ENCODE measurements around the gene CCDC57.

The CCDC57 gene

GRCh38 chr17:82235056-82235774, 22.6 kb upstream of the CCDC57 start:
- Histone ChIP-seq H3K9me3 (ENCODE audit: control insufficient read depth in 1 of 2, low read length in 2 of 2) (no peaks in the 10 kb centered on the region), H3K4me3 (ENCODE audit: low read depth in 1 of 2, low read length in 2 of 2) (no peak overlapping the region), H3K36me3 (ENCODE audit: control insufficient read depth in 1 of 2, insufficient read depth in 2 of 2, low read length in 2 of 2) (peaks cover 0 to 19% of the 10 kb centered on the region in 2 donors), H3K4me1 (ENCODE audit: control insufficient read depth in 1 of 2, insufficient read depth in 2 of 2, low read length in 2 of 2) (peaks cover 40 to 65% of the 10 kb centered on the region in 2 donors), H3K9ac (ENCODE audit: low read depth in 1 of 2, low read length in 2 of 2) (peak overlapping the region in 1 of 2 donors; percentile 18), H3K27ac (ENCODE audit: low read depth, low read length) (no peak overlapping the region), H3K27me3 (ENCODE audit: control insufficient read depth in 1 of 2, insufficient read depth in 2 of 2, low read length in 2 of 2) (no peaks in the 10 kb centered on the region)

DNA sequence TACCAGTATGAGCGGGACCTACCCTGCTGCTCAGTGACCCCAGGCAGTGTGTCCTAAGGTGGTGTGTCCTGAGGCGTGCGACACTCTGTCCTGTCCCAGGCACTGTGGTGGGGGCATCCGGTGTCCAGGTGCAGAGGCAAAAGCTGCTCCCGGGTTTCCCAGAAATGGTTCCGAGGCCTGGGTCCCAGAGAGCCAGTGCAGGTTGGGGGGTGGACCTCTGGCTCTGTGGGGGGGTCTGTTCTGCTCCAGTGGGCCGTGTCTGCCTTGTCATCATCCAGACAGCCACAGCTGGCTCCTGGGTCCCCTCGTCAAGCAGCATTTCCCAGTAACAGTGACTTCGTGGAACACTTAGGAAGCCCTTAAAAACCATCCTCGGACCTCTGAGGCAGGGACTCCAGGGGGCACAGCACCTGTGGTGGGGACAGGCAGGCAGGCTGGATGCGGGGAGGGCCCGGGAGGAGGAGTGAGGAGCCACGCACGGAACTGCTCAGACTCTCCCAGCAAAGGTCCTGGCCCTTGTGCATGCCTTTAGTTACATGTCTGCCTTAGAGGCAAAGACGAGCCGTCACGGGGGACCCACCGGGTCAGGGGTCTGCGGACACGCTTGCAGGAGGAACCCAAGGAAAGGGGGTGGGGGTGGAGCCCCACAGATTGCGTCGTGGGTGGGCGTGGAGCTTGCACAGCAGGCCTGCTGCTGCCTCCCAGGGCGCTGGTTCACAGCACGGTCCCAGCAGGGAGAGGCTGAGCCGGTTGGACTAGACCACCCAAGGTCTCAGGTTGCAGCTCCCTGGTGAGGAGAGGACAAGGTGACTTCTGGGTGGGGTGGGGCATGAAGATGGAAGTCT, 21.8 kb upstream of the CCDC57 start:
- peaks cover 43 to 65% of the 10 kb centered on the region in 2 donors for H3K4me1 ChIP-seq (ENCODE audit: control insufficient read depth in 1 of 2, insufficient read depth in 2 of 2, low read length in 2 of 2)
- H3K36me3 ChIP-seq (ENCODE audit: control insufficient read depth in 1 of 2, insufficient read depth in 2 of 2, low read length in 2 of 2), result peaks cover 0 to 13% of the 10 kb centered on the region in 2 donors

GRCh38 chr17:82232876-82233785, 20.5 kb upstream of the CCDC57 start:
- H3K27ac ChIP-seq (ENCODE audit: low read depth, low read length), result peak overlapping the region; percentile 10
- H3K27me3 ChIP-seq (ENCODE audit: control insufficient read depth in 1 of 2, insufficient read depth in 2 of 2, low read length in 2 of 2), result no peaks in the 10 kb centered on the region
- peaks cover 32 to 55% of the 10 kb centered on the region in 2 donors for H3K4me1 ChIP-seq (ENCODE audit: control insufficient read depth in 1 of 2, insufficient read depth in 2 of 2, low read length in 2 of 2)
- H3K4me3 ChIP-seq (ENCODE audit: low read depth in 1 of 2, low read length in 2 of 2), result no peak overlapping the region
- H3K9ac ChIP-seq (ENCODE audit: low read depth in 1 of 2, low read length in 2 of 2), result no peak overlapping the region
- peaks cover 0 to 7% of the 10 kb centered on the region in 2 donors for H3K36me3 ChIP-seq (ENCODE audit: control insufficient read depth in 1 of 2, insufficient read depth in 2 of 2, low read length in 2 of 2)
- H3K9me3 ChIP-seq (ENCODE audit: control insufficient read depth in 1 of 2, low read length in 2 of 2), result no peaks in the 10 kb centered on the region

More for the DNA sequence above, 21.8 kb upstream of the CCDC57 start:
- Histone ChIP-seq H3K27me3 (ENCODE audit: control insufficient read depth in 1 of 2, insufficient read depth in 2 of 2, low read length in 2 of 2) (no peaks in the 10 kb centered on the region), H3K9ac (ENCODE audit: low read depth in 1 of 2, low read length in 2 of 2) (no peak overlapping the region), H3K4me3 (ENCODE audit: low read depth in 1 of 2, low read length in 2 of 2) (no peak overlapping the region), H3K9me3 (ENCODE audit: control insufficient read depth in 1 of 2, low read length in 2 of 2) (no peaks in the 10 kb centered on the region), H3K27ac (ENCODE audit: low read depth, low read length) (no peak overlapping the region)

DNA sequence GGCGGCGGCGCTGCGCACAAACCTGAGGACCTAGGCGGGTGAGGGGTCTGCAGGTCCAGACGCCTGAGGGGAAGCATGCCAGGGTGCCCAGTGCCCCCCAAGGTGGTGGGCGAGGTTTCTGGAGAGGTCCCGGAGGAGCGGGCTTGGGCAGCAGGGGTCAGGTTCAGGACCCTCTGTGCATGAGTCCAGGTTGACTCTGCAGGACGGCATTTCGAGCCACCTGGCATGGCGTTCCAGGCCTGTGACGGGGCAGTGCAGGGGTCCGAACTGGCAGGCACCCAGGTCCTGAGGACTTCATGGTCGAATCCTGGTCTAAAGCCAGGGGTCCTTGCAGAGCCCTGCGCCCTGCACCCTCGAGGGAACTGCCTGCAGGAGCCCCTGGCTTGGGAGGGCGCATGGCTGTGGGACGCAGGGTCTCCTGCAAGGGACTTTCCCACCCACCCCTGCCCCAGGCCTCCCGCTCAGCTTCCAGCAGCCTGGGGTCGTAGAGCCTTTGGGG, 19.7 kb upstream of the CCDC57 start:
- Histone ChIP-seq H3K4me1 (ENCODE audit: control insufficient read depth in 1 of 2, insufficient read depth in 2 of 2, low read length in 2 of 2) (peaks cover 30 to 52% of the 10 kb centered on the region in 2 donors), H3K27me3 (ENCODE audit: control insufficient read depth in 1 of 2, insufficient read depth in 2 of 2, low read length in 2 of 2) (no peaks in the 10 kb centered on the region), H3K36me3 (ENCODE audit: control insufficient read depth in 1 of 2, insufficient read depth in 2 of 2, low read length in 2 of 2) (peaks cover 0 to 1% of the 10 kb centered on the region in 2 donors), H3K4me3 (ENCODE audit: low read depth in 1 of 2, low read length in 2 of 2) (peak overlapping the region in 1 of 2 donors; percentile 70), H3K9ac (ENCODE audit: low read depth in 1 of 2, low read length in 2 of 2) (peak overlapping the region; percentile 57 to 75), H3K9me3 (ENCODE audit: control insufficient read depth in 1 of 2, low read length in 2 of 2) (no peaks in the 10 kb centered on the region), H3K27ac (ENCODE audit: low read depth, low read length) (peak overlapping the region; percentile 75)

DNA sequence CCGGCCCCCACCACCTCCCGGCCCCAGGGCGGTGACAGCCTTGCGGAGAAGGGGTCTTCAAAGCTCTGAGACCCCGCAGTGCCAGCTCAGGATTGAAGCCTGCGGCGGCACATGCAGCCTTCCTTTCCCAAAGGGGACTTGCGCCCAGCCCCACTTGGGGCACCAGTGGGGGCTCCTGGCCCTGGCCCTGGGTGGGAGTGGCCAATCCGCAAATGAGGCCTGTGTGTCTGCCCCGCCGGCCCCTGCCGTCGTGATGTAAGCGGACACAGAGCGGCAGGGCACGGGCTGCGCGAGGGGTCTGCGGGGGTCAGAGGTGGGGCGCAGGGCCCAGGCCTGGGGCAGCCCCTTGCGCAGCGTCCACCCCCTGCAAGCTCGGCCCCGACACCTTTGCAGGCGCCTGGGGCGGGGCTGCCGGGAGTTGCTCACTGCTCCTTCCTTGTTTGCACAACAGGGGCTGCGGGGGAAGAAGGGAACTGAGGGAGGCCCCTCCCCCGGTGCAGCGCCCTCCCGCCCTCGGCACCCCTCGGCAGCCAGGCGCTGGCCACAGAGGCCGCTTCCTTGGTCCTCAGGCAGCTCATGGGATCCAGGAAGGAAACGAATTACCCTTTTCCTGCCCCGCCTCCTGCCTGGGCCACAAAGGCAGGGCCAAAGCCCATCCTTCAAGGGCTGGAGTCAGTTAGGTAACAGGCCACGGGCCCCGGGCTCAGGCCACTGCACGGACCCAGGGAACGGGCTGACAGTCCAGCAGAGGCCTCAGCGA, 19.1 kb upstream of the CCDC57 start:
- Histone ChIP-seq H3K4me1 (ENCODE audit: control insufficient read depth in 1 of 2, insufficient read depth in 2 of 2, low read length in 2 of 2) (peaks cover 30 to 51% of the 10 kb centered on the region in 2 donors), H3K4me3 (ENCODE audit: low read depth in 1 of 2, low read length in 2 of 2) (peak overlapping the region; percentile 64 to 70), H3K36me3 (ENCODE audit: control insufficient read depth in 1 of 2, insufficient read depth in 2 of 2, low read length in 2 of 2) (no peaks in the 10 kb centered on the region), H3K27me3 (ENCODE audit: control insufficient read depth in 1 of 2, insufficient read depth in 2 of 2, low read length in 2 of 2) (no peaks in the 10 kb centered on the region), H3K9ac (ENCODE audit: low read depth in 1 of 2, low read length in 2 of 2) (peak overlapping the region; percentile 57 to 75), H3K27ac (ENCODE audit: low read depth, low read length) (peak overlapping the region; percentile 75), H3K9me3 (ENCODE audit: control insufficient read depth in 1 of 2, low read length in 2 of 2) (no peaks in the 10 kb centered on the region)

DNA sequence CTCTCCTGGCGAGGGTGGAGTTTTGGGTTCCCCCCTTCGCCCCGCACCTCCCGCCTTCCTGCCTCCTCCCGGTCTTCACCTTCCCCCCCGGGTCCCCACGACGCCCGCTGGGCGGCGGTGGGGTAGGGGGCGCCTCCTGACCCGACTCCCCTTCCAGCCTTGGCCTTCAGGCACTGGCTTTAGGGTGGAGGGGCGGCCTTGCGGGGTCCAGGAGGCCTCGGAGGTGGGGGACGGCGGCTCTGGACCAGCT, 18.6 kb upstream of the CCDC57 start:
- Histone ChIP-seq H3K4me3 (ENCODE audit: low read depth in 1 of 2, low read length in 2 of 2) (peak overlapping the region; percentile 64 to 70), H3K27ac (ENCODE audit: low read depth, low read length) (peak overlapping the region; percentile 75), H3K27me3 (ENCODE audit: control insufficient read depth in 1 of 2, insufficient read depth in 2 of 2, low read length in 2 of 2) (no peaks in the 10 kb centered on the region), H3K4me1 (ENCODE audit: control insufficient read depth in 1 of 2, insufficient read depth in 2 of 2, low read length in 2 of 2) (peaks cover 25 to 45% of the 10 kb centered on the region in 2 donors), H3K9ac (ENCODE audit: low read depth in 1 of 2, low read length in 2 of 2) (peak overlapping the region; percentile 57 to 75), H3K36me3 (ENCODE audit: control insufficient read depth in 1 of 2, insufficient read depth in 2 of 2, low read length in 2 of 2) (no peaks in the 10 kb centered on the region), H3K9me3 (ENCODE audit: control insufficient read depth in 1 of 2, low read length in 2 of 2) (no peaks in the 10 kb centered on the region)

DNA sequence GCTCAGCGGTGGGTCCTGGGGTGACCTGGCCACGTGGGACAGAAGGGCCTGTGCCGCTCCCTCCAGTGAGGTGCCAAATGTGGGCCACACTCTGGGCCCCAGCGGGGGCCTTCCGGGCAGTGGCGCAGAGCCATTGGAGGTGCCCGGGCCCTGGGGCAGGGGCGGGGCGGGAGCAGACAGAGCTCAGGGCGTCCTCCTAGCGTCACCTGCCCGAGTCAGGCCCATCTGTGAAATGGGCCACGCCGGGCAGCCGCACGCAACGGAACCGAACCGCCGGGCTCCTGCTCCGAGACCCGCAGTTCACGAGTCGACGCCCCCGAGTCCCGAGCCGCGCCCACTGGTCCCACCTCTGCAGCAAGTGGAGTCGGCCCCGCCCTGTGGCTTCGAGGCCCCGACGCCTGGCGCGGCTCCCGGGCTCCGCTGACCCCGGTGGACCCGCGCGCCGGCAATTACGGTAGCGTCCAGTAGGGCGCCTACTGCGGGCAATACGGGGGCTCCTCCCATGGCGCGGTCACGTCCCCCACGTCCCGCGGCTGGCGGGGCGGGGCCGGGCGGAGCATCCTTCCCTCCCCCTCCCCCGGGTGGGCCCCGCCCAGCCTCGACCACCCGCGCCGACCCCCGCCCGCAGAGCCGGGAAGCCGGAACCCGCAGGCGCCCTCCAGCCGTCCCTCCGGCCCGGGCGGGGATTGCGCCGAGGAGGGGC, 18.1 kb upstream of the CCDC57 start:
- Histone ChIP-seq H3K27ac (ENCODE audit: low read depth, low read length) (peak overlapping the region; percentile 75), H3K27me3 (ENCODE audit: control insufficient read depth in 1 of 2, insufficient read depth in 2 of 2, low read length in 2 of 2) (no peaks in the 10 kb centered on the region), H3K4me1 (ENCODE audit: control insufficient read depth in 1 of 2, insufficient read depth in 2 of 2, low read length in 2 of 2) (peaks cover 20 to 41% of the 10 kb centered on the region in 2 donors), H3K9me3 (ENCODE audit: control insufficient read depth in 1 of 2, low read length in 2 of 2) (no peaks in the 10 kb centered on the region), H3K9ac (ENCODE audit: low read depth in 1 of 2, low read length in 2 of 2) (peak overlapping the region; percentile 57 to 75), H3K36me3 (ENCODE audit: control insufficient read depth in 1 of 2, insufficient read depth in 2 of 2, low read length in 2 of 2) (no peaks in the 10 kb centered on the region), H3K4me3 (ENCODE audit: low read depth in 1 of 2, low read length in 2 of 2) (peak overlapping the region; percentile 65 to 70)

- H3K4me1 ChIP-seq (ENCODE audit: control insufficient read depth in 1 of 2, insufficient read depth in 2 of 2, low read length in 2 of 2), result peaks cover 14 to 37% of the 10 kb centered on the region in 2 donors
- H3K27ac ChIP-seq (ENCODE audit: low read depth, low read length), result peak overlapping the region; percentile 75
- no peaks in the 10 kb centered on the region for H3K9me3 ChIP-seq (ENCODE audit: control insufficient read depth in 1 of 2, low read length in 2 of 2)
- no peaks in the 10 kb centered on the region for H3K36me3 ChIP-seq (ENCODE audit: control insufficient read depth in 1 of 2, insufficient read depth in 2 of 2, low read length in 2 of 2)
- H3K27me3 ChIP-seq (ENCODE audit: control insufficient read depth in 1 of 2, insufficient read depth in 2 of 2, low read length in 2 of 2), result no peaks in the 10 kb centered on the region
- peak overlapping the region; percentile 54 to 61 for H3K9ac ChIP-seq (ENCODE audit: low read depth in 1 of 2, low read length in 2 of 2)
- peak overlapping the region; percentile 62 to 65 for H3K4me3 ChIP-seq (ENCODE audit: low read depth in 1 of 2, low read length in 2 of 2)
Measured at GRCh38 chr17:82229698-82230608, 17.3 kb upstream of the CCDC57 start.

Measured in duodenal mucosa (tissue), 2 donors.